SJSA1 (cell line): Measurements from ENCODE around the gene RNF212. TPM values are rescaled to one million over a fixed set of nuclear protein-coding genes. Genes with fewer than 3 reads are reported as not detected.
"Not testable (repeated sequence)": the region's sequence is repeated elsewhere in the genome, so short reads cannot be mapped to it uniquely, and the experiment has no call there.

Source experiments
- DNase-seq, 2 experiments: peaks; one replicate each; pipeline ENCODE4 v3.0.0-alpha.2; 2015 to 2020; ENCODE audit warnings: low spot score in 2 of 2, low read depth in 1 of 2
- H3K27ac ChIP-seq: fragments of 250-450 bp; sonication (Bioruptor Pico); 2 replicates; pipeline ENCODE4 v1.5.1; 2020; ENCODE audit warnings: mild to moderate bottlenecking, moderate library complexity
- H3K27me3 ChIP-seq: fragments of 250-450 bp; sonication (Bioruptor Pico); replicated peaks from 2 replicates; pipeline ENCODE4 v1.5.1; 2020; ENCODE audit warnings: mild to moderate bottlenecking, moderate library complexity
- H3K36me3 ChIP-seq: fragments of 250-450 bp; sonication (Bioruptor Pico); 2 replicates; pipeline ENCODE4 v1.5.1; 2020; ENCODE audit warnings: mild to moderate bottlenecking
- H3K4me1 ChIP-seq: fragments of 250-450 bp; sonication (Bioruptor Pico); replicated peaks from 2 replicates; pipeline ENCODE4 v1.6.1; 2021; ENCODE audit warnings: mild to moderate bottlenecking
- H3K4me3 ChIP-seq: fragments of 250-450 bp; sonication (Bioruptor Pico); 2 replicates; pipeline ENCODE4 v1.5.1; 2020; ENCODE audit warnings: mild to moderate bottlenecking
- H3K9me3 ChIP-seq: fragments of 250-450 bp; sonication (Bioruptor Pico); replicated peaks from 2 replicates; pipeline ENCODE4 v1.5.1; 2020; ENCODE audit warnings: mild to moderate bottlenecking
- total RNA-seq: library from RNA; depleted of rRNA; stranded (reverse); fragments of >200 nt; shearing (Covaris generic); gene quantifications from 2 replicates; pipeline ENCODE4 v1.2.3, GENCODE V29; 2014

Gene RNF212
- total RNA-seq, 1 experiment from 2014 or later = not detected

GRCh38 chr4:1136048-1136447, 22.7 kb upstream of the RNF212 start:
- no peak for DNase-seq
- H3K4me3 ChIP-seq = no peak overlapping the region
- no peaks in the 10 kb centered on the region for H3K27me3 ChIP-seq
- H3K9me3 ChIP-seq = no peaks in the 10 kb centered on the region
- H3K4me1 ChIP-seq = no peaks in the 10 kb centered on the region
- no peak overlapping the region for H3K27ac ChIP-seq
- H3K36me3 ChIP-seq = no peaks in the 10 kb centered on the region

GRCh38 chr4:1133033-1133432, 19.7 kb upstream of the RNF212 start:
- Histone ChIP-seq H3K9me3 (no peaks in the 10 kb centered on the region), H3K27me3 (no peaks in the 10 kb centered on the region), H3K4me3 (no peak overlapping the region), H3K36me3 (no peaks in the 10 kb centered on the region), H3K27ac (no peak overlapping the region), H3K4me1 (no peaks in the 10 kb centered on the region)
- no peak for DNase-seq

- no peaks in the 10 kb centered on the region for H3K9me3 ChIP-seq
- H3K27me3 ChIP-seq = no peaks in the 10 kb centered on the region; the same call in 1 of the 2 replicates
- H3K36me3 ChIP-seq = no peaks in the 10 kb centered on the region
- no peak overlapping the region for H3K4me3 ChIP-seq
- peak in 1 of 2 experiments; percentile 60 for DNase-seq
- H3K27ac ChIP-seq = no peak overlapping the region
- H3K4me1 ChIP-seq = no peaks in the 10 kb centered on the region
Measured at GRCh38 chr4:1130316-1131186, 17.2 kb upstream of the RNF212 start.

- no peaks in the 10 kb centered on the region for H3K36me3 ChIP-seq
- no peak overlapping the region for H3K4me3 ChIP-seq
- H3K27me3 ChIP-seq = no peaks in the 10 kb centered on the region; the same call in 1 of the 2 replicates
- no peak overlapping the region for H3K27ac ChIP-seq
- H3K4me1 ChIP-seq = no peaks in the 10 kb centered on the region
- no peaks in the 10 kb centered on the region for H3K9me3 ChIP-seq
- DNase-seq = no peak
Measured at GRCh38 chr4:1126506-1126905, 13.1 kb upstream of the RNF212 start.

GRCh38 chr4:1125466-1125865, 12.1 kb upstream of the RNF212 start:
- not testable (repeated sequence) for DNase-seq, H3K4me3 ChIP-seq, H3K27ac ChIP-seq, H3K9me3 ChIP-seq, H3K27me3 ChIP-seq, H3K4me1 ChIP-seq, H3K36me3 ChIP-seq

GRCh38 chr4:1124818-1125217, 11.5 kb upstream of the RNF212 start:
- Histone ChIP-seq H3K9me3 (no peaks in the 10 kb centered on the region), H3K4me1 (no peaks in the 10 kb centered on the region), H3K27me3 (no peaks in the 10 kb centered on the region; the same call in 1 of the 2 replicates), H3K36me3 (no peaks in the 10 kb centered on the region), H3K27ac (no peak overlapping the region), H3K4me3 (no peak overlapping the region)
- DNase-seq = no peak

- no peaks in the 10 kb centered on the region for H3K9me3 ChIP-seq
- DNase-seq = no peak
- no peak overlapping the region for H3K27ac ChIP-seq
- no peaks in the 10 kb centered on the region for H3K36me3 ChIP-seq
- H3K4me3 ChIP-seq = no peak overlapping the region
- H3K27me3 ChIP-seq = no peaks in the 10 kb centered on the region; the same call in 1 of the 2 replicates
- H3K4me1 ChIP-seq = no peaks in the 10 kb centered on the region
Measured at GRCh38 chr4:1122505-1122904, 9.1 kb upstream of the RNF212 start.

GRCh38 chr4:1116838-1117237, 3.5 kb upstream of the RNF212 start:
- Histone ChIP-seq H3K27me3 (no peaks in the 10 kb centered on the region), H3K4me3 (no peak overlapping the region), H3K36me3 (no peaks in the 10 kb centered on the region), H3K27ac (no peak overlapping the region), H3K9me3 (no peaks in the 10 kb centered on the region), H3K4me1 (no peaks in the 10 kb centered on the region)
- no peak for DNase-seq

- H3K36me3 ChIP-seq = no peaks in the 10 kb centered on the region
- H3K27me3 ChIP-seq = no peaks in the 10 kb centered on the region
- H3K9me3 ChIP-seq = no peaks in the 10 kb centered on the region
- DNase-seq = no peak
- no peak overlapping the region for H3K4me3 ChIP-seq
- no peak overlapping the region for H3K27ac ChIP-seq
- H3K4me1 ChIP-seq = no peaks in the 10 kb centered on the region
Measured at GRCh38 chr4:1115528-1116293, 2.3 kb upstream of the RNF212 start.

- Histone ChIP-seq H3K4me3 (no peak overlapping the region), H3K36me3 (no peaks in the 10 kb centered on the region), H3K27me3 (no peaks in the 10 kb centered on the region), H3K9me3 (no peaks in the 10 kb centered on the region), H3K4me1 (no peaks in the 10 kb centered on the region), H3K27ac (no peak overlapping the region)
- DNase-seq = no peak
Measured at GRCh38 chr4:1112821-1113182, 562 bp downstream of the RNF212 start.

- H3K27me3 ChIP-seq = no peaks in the 10 kb centered on the region
- no peak overlapping the region for H3K27ac ChIP-seq
- no peaks in the 10 kb centered on the region for H3K4me1 ChIP-seq
- no peak for DNase-seq
- no peaks in the 10 kb centered on the region for H3K9me3 ChIP-seq
- H3K36me3 ChIP-seq = no peaks in the 10 kb centered on the region
- H3K4me3 ChIP-seq = no peak overlapping the region
Measured at GRCh38 chr4:1112174-1112820, 1.1 kb downstream of the RNF212 start.

- Histone ChIP-seq H3K27ac (no peak overlapping the region), H3K4me1 (no peaks in the 10 kb centered on the region), H3K27me3 (no peaks in the 10 kb centered on the region), H3K36me3 (no peaks in the 10 kb centered on the region), H3K4me3 (no peak overlapping the region), H3K9me3 (no peaks in the 10 kb centered on the region)
- DNase-seq = no peak
Measured at GRCh38 chr4:1111259-1111809, 2.0 kb downstream of the RNF212 start.

GRCh38 chr4:1109898-1110506, 3.4 kb downstream of the RNF212 start:
- Histone ChIP-seq H3K27me3 (no peaks in the 10 kb centered on the region), H3K36me3 (no peaks in the 10 kb centered on the region), H3K4me1 (no peaks in the 10 kb centered on the region), H3K27ac (no peak overlapping the region), H3K4me3 (no peak overlapping the region), H3K9me3 (no peaks in the 10 kb centered on the region)
- DNase-seq = no peak
